ENCODE data around the gene MAP3K3.

Gene MAP3K3

DNA sequence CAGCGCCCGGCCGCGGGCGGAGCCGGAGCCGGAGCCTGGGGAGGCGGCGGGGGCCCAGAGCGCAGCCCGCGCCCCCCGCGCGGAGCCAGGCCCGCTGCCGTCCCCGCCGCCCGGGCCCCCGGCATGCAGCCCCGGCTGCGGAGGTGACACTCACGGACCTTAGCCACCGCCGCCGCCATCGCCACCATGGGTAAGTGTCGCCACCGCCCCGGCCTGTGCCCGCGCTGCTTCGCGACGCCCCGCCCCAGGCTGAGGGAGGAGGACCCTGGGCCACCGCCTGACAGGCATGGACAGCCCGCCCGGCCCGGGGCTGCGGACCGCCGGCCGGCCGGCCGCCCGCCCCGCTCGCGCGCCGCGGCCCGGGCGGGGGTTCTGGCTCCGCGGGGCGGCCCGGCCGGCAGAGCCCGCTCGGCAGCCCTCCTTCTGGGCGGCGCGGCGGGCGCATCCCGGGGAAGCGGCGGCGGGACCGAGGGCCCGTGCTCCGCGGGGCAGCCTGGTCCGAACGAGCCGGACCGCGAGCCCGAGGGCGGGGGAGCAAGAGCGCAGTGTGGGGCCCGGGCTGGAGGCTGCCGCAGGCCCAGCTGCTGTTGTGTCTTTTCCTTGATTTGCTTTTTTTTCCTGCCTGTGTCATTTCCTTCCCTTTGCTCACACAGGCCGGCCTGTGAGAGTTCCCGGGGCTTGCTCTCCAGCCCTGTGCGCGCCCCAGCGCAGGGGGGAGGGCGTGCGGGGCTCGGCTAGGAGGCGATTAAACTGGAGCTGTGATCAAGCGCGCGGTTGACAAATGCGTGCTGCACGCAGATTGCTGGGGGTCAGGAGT, 565 bp downstream of the MAP3K3 start:
- peak; percentile 31 for DNase-seq

DNA sequence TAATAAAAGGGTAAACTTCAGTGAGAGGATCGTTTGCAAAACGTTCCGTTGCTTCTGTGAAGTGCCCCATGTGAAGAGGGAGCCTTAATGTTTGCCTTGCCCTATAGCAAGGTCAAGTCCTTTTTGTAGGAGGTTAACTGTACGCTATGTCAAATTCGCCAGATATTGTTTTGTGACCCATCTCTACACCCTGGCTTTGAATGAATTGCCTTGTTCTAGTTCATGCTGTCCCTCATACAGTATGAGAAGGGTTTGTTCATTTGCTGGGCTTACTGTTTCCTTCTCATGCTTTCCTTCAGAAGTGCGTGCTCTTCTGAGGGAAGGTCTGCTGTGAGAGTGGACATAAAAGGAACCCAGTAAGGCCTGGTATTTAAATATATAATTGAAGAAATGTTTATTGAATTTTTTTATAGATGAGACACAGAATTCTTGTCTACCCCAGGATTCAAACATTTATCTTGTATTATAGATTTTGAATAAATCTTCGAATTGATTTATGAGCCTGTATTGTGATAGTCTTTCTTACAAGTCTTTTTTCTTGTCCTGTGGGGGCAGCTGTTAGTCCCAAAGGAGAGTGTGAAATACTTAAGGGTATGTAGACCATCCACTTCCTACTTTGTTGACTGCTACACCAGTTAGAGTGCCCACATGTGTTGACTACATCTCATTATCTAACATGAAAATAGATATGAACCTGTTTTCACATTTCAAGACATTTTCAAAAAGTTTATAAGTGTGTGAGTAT, 1.7 kb downstream of the MAP3K3 start:
- DNase-seq, result no peak

DNA sequence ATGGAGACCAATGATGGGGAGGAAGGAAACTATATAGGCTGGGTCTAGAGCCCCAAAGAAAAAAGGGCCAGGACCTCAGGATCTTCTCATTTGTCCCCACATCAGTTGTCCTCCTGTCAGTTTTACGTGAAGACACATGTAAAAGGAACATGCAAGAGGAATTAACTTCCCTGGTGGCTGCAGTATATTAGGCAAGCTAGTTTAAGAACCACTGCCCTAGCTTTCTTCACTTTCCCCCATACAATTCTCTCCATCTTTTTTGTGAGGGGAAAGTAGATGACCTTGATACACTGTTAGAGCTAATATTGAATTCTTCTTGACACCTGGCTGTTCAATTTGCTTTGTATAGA, 2.3 kb downstream of the MAP3K3 start:
- DNase-seq, result no peak

DNA sequence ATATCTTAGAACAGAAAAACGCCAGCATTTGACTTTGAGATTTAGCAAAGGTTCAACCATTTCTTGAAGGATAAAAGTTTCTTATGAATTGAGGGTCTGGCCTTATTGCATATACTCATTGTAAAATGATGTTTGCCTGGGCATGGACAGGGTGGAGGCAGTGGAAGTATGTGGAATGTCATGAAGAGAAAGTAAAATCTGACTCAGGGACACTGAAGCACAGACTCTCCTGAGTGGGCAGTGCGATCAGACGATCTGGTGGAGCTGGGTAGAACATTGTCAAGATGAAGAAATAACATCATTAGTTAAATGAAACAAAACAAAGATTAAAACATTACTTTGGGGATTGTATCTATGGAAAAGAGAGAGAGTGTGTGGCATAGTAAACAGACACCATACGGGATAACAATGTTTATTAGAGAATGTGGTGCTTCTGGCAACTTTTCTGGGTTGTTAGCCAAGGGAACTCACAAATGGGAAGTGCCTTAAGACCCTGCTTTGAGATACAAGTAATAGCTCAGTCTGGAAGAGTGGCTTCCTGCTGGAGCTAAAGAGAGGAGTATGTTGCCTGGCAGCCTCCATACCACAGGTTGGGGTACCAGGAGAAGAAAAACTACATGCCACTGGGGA, 4.4 kb downstream of the MAP3K3 start:
- DNase-seq, result no peak

DNA sequence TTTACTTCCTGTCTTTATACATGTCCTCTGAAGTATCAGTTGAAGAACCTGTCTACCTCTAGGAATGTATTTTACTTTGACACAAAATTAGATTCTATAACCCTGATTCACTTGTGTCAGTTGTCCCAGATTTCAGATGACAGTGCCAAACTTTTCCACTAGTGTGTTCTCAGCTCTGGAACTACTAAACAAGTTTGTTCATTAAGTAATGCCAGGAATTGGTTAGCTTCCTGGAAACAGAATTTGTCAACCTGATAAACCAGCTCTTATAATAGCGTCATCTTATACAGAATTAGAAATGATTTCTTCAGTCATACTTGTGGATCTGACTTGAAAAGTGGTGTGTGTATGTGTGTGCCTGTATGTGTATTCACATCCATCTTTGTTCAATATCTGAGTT, 7.4 kb downstream of the MAP3K3 start:
- DNase-seq, result no peak

DNA sequence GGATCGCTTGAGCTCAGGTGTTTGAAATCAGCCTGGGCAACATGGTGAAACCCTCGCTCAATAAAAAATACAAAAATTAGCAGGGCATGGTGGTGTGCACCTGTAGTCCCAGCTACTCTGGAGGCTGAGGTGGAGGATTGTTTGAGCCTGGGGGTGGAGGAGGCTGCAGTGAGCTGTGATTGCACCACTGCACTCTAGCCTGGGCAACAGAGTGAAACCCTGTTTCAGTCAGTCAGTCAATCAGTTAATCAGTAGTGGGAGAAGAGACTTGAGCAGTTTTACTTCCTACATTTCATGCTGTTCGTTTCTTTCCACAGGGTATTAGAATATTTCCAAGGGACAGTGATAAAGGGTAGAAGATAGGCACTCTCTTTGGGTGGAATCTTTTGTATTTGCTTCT, 8.8 kb downstream of the MAP3K3 start:
- no peak for DNase-seq

DNA sequence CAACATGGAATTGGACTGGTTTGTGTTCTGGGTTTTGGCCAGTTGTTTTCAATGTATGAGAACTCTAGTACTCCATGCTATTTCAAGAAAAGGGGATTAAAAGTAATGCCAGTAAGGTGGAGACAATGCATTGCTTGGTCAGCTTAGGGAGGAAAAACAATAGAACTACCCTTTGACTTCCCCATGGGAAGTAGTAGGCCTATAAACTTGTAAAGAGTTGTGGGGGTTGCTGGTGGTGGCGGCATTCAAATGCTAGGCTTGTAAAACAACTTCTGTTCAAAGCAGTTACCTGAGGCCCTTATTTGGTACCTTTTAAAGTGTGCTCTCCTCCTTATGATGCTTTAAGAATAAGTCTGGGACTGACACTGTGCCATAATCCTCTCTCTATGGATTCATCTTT, 9.4 kb downstream of the MAP3K3 start:
- DNase-seq, result no peak

DNA sequence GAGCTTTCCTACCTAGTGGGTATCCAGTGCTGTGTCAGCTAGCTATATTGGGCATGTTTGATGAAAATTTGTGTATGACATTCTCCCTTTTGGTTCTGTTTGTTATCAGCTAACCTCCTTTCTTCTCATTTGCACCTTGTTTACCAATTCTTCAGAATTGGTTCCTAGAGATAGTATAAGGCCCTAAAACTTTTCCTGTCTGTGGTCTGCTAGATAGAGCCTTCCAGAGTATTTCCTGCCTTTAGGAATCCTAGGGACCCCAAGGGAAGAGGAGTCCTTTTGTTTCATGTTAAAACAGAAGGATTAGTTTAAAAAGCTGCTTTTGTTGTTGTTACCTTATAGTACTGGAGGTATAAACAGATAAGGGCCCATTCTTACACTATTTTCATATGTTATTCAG, 11.5 kb downstream of the MAP3K3 start:
- DNase-seq, result no peak

DNA sequence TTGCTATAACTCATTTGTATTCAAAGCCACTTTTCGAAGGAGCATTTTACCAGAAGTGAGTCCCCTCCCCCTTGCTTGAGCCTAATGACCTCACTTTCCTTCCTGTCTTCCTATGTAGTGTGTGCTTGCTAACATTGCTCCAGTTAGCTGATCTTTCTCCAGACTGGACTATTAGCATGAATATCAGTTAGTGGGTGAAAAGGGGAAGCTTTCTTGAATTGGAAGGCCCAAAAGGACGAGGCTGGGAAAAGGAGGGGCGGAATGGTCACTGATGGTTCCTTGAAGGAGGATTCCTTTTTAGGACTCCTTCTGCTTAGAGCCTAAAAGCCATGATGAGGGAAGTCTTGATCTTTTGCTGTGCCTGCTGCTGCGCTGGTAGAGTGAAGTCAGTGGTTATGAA, 11.9 kb downstream of the MAP3K3 start:
- DNase-seq, result no peak

DNA sequence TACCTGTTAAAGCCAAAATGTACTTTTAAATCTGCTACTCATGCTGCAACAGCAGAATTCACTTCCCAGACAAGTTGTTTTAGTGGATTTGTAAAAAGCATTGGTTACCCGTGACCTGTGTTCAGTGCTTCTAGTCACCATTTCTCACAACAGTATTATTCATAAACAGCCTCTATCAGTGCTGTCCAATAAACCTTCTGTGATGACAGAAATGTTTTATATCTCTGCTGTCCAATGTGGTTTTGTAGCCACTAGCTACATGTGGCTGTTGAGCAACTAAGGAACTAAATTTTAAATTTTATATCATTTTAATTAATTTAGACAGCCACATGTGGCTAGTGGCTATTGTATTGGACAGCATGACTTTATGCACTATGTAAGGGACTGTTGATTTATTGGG, 12.6 kb downstream of the MAP3K3 start:
- DNase-seq, result no peak

DNA sequence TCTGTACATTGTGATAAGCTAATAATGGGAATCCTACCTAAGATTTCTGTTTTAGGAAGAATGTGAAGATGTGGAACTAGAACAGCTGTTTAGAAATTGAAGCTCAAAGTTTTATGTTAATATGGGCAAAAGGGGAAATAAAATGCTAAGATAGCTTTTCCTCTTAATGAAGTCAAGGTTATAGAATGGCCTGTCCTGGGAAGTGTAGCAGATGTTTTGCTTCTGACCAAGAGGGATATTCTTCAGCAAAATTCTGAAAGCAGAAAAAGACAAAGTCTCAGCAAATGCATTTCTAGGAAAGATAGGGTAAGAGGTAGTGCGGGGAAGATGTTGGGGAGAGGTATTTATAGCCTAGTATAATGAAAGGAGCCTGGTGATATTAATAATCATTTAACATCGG, 13.1 kb downstream of the MAP3K3 start:
- DNase-seq, result no peak

DNA sequence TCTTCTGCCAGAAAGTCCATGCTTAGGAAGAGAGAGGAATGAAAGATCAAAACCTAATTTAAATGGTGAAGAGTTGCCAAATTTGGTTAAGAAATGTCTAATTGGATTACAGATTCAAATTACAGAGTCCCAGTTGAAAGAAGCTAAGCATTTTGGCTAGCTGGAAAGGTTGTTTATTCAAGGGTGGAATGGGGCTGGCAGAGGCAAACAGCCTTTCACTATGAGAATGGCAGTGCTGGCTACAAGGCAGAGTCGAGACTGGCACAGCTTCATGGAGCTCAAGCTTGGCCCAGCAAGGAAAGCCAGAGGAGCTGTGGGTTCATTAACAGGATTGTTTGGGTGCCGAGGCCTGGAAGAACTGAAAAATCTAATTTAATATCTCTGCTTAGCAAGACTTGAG, 13.6 kb downstream of the MAP3K3 start:
- DNase-seq, result no peak

DNA sequence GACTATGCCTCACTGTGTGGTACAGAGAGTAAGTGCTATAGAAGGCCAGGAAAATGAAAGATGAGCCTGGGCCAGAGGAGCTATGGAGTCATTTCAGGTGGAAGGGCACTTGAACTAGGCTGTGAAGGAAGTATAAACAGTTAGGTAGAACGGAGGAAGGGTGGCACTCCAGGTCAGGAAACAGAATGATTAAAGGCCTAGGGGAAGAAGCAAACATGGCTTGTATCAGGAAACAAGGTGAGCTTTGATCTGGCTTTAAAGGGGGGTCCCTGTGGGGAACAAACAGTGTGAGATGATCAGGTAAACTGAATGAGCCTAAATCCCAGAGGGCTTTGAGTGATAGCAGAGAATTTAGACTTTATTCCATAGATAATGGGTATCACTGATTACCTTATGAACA, 16.9 kb downstream of the MAP3K3 start:
- no peak for DNase-seq

DNA sequence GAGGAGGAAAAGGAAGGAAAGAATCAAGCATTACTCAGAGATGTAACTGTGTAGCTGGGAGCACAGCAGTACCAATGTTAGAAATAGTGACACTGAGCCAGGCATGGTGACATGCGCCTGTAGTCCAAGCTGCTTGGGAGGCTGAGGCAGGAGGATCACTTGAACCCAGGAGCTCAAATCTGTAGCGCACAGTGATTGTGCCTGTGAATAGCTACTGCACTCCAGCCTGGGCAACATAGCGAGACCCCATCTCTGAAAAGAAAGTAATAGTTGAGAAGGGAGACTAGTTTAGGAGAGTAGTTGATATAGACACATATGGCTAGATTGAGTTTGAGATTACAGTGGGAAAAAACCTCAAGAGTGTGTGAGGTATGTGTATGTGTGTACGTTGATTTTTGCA, 17.8 kb downstream of the MAP3K3 start:
- DNase-seq, result no peak

DNA sequence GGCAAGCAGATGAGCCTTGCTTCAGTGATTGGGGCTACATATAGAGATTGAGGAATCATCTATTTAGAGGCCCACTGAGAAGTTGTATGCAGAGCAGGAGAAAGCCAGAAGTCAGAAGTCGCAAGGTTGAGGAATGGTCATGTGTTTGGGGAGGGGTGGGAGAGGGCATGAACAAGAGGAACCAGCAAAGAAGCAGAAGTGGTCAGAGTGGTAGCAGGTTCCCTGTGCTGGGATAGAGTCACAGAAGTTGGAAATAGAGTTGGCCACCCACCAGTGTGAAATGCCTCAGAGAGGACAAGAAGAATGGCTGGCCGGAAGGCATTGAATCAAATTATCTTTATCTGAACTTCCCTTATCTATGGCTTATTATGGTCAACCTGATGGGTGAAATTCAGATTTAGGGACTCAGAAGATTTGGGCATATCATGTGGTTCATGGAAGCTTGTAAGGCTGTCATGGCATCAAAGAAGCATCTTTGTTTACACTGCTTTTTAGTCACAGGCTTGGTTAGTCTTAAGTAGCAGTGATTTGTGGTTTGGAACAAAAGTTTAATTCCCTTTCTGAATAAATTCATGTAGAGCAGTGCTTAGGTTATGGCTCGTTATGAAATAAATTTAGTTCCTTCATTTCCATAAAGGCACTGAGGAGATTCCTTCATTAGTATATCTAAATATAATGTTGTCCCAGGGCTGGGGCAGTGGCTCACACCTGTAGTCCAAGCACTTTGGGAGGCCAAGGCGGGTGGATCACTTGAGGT, 19.7 kb downstream of the MAP3K3 start:
- DNase-seq, result no peak

DNA sequence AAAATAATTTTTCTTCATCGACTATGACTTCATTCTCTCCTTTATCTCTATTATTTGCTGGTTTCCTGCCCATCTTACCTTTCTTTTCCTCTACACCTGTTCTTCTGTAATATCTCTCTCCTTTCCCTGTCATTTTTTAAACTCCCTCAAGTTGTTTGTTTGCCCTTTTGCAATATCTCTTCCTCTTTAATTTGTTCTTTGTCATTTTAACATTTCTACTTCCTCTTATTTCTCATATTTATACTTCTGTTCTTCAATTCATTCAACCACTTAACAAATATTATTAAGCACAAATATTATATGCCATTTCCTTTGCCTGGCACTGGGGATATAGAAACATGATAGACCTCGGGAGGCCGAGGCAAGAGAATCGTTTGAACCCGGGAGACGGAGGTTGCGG, 22.6 kb downstream of the MAP3K3 start:
- DNase-seq, result no peak

DNA sequence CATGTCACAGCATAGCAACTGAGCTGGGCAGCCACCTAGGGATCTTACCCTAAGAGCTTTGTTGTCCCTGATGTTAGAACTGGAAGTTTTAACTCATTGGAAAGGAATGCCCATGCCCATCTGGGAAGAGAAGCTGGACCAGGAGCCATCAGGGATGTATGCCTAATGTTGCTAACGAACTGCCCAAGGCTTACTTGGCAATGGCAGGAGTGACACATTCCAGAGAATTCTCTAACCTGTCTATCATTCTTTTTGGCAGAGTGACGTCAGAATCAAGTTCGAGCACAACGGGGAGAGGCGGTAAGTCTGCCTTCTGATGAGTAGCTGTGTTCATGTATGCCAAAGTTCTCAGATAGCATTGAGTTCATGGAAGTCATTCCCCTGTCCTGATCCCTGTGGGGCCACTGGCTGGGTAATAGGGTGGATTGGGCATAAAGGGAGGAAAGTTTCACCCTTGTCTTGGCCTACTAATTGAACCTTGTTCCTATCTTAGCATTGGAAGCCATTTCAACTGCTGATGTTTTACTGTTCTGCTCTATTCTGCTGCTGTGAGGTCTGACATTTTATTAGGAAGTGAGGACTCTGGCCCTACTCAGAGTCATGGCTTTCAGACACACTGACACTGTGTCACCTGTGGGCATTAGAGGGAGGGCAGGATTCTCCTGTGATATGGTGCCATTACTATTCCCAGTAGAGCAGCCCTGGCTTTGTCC, 23.7 kb downstream of the MAP3K3 start:
- no peak for DNase-seq

DNA sequence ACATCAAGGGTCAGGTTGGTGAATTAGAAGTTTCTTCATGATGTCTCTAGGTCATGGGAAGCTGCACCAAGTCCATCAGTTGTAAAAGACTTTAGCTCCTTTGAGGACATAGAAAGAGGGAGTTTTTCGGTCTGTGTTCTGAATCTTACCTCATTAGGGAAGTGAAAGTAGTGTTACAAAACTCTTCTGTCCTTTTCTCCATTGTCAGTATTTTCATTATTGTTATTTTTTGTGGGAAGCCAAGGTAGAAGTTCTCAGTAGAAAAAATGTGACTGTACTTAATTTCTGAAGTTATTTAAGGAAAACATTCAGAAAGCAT, 24.2 kb downstream of the MAP3K3 start:
- no peak for DNase-seq

DNA sequence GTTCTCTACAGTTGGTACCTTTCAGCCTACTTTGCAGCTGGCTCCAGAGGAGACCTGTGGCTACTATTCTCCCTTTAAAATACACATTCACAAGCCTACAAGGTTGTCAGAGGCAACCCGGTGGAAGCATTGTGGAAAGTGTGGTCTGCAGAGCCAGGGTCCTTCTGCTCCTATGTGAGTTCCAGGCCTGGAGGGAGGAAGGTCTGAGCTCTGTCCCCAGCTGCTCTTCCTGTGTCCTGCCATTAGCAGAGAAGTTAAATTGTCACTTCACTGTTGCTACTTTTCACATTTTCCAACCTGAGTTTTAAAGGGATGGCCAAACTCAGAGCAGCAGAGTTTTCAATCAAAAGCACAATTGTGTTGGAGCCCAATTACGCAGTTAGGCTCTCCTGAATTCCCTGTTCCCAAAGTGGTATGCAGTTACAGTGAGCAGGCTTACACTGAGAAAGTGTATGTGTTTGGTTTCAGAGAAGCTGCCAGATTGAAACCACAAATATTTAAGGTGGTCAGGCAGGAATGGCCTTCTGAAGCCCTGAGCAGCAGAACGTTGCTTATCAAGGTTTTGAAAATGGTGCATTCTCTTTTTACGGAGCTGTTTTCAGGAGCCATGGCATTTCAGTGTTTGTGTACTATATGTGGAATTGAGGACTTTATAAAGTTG, 25.0 kb downstream of the MAP3K3 start:
- DNase-seq, result no peak

DNA sequence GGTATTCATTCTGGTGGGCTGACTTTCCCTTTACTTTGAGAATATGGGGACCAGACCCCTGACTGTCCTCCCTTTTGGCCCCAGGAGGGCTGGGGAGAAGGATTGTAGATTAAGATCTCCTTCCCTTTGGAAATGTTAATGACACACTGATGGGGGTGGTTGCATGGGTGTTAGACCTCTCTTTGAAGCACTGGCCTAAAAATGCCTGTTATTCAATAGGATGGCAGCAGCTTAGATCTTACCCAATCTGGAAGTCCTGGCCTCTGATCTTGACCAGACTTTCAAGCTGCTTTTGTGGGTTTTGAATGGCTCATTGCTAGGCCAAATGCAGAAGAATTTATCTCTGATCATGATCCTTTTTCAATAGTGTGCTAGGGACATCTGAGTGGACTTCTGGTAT, 25.7 kb downstream of the MAP3K3 start:
- DNase-seq, result no peak

DNA sequence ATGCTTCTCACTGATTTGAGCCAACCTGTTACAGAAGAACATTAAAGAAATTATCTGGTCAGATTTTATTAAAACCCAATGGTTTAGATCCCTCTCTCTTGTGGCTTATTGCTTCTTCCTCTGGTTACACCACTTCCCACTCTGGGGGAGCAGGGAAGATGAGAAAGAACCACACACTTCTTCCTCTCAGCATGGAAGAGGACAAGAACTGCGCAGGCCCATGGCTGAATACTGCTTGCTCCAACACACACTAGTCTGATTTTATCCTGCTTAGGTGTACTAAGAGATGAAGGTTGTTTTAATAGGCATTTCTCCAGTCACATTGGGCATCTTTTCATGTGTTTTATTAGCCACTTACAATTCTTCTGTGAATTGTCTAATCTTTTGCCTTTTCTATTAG, 27.6 kb downstream of the MAP3K3 start:
- DNase-seq, result no peak

DNA sequence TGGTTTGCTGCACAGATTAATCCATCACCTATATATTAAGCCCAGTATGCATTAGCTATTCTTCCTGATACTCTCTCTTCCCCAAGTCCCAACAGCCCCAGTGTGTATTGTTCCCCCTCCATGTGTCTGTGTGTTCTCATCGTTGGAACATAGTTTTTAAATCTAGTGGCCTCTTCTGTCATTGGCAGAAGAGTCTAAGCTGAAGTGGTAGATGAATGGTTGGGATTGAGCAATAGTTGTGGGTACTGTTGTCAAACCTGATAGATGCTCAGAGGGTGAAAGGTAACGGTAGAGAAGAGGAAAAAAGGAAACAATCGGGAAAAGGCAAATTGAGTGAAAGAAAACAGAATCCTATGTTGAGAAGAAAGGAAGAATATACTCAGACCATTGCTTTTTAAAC, 29.9 kb downstream of the MAP3K3 start:
- no peak for DNase-seq

DNA sequence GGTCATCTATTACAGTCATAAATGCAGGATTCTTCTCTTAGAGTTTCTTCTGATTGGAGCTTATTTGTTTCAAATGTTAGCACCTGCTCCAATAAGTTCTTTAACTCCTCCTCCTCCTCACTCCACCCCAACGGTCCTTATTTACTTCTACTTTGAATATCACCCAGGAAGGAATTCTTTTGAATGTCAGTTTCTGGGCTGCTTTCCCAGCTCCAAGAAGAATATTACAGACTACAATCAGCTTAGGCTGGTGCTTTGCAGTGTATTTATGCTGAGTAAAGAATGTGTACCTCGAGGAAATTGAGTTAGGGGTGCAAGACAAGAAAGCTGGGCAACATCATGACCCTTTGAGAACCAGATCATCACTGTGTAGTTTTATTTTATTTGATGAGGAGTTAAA, 30.8 kb downstream of the MAP3K3 start:
- no peak for DNase-seq
